Prostate gland (tissue), 2 donors: Measurements from ENCODE around the gene USP32. TPM values are rescaled to one million over a fixed set of nuclear protein-coding genes. Genes with fewer than 3 reads are reported as not detected.
"Not testable (repeated sequence)": the region's sequence is repeated elsewhere in the genome, so short reads cannot be mapped to it uniquely, and the experiment has no call there.

Experiments
- DNase-seq: peaks from one replicate; pipeline ENCODE4 v3.0.0-alpha.2; 2019; ENCODE audit warnings: low spot score
- H3K27ac ChIP-seq, 2 donors: fragments of 200-600 bp; sonication (generic); 2 replicates each; pipeline ENCODE4 v1.5.1; 2017 to 2019
- H3K27me3 ChIP-seq: fragments of 200-600 bp; sonication (generic); replicated peaks from 2 replicates; pipeline ENCODE4 v1.5.1; 2019; ENCODE audit not compliant: insufficient read depth
- H3K36me3 ChIP-seq, 2 donors: fragments of 200-600 bp; sonication (generic); 1 replicate in 1 of 2; 2 replicates in 1 of 2; pipeline versions ENCODE4 v1.5.1 to v1.8.1; 2017 to 2019
- H3K4me1 ChIP-seq: fragments of 200-600 bp; sonication (generic); replicated peaks from 2 replicates; pipeline ENCODE4 v1.5.1; 2019
- H3K4me3 ChIP-seq, 2 donors: fragments of 200-600 bp; sonication (generic); 2 replicates each; pipeline ENCODE4 v1.5.1; 2017 to 2019
- H3K9me3 ChIP-seq: fragments of 200-600 bp; sonication (generic); 2 replicates; pipeline ENCODE4 v1.5.1; 2017
- CTCF ChIP-seq, 4 experiments: fragments of 200-600 bp in 2 of 4; fragments of 450-650 bp in 2 of 4; sonication (generic) in 2 of 4; IDR thresholded peaks; 1 replicate in 3 of 4; 2 replicates in 1 of 4; pipeline ENCODE4 v1.5.1; 2016 to 2019; ENCODE audit warnings: antibody characterized with exemption in 4 of 4, mild to moderate bottlenecking in 2 of 4, moderate library complexity in 2 of 4
- POLR2A ChIP-seq: fragments of 450-650 bp; IDR thresholded peaks from one replicate; pipeline ENCODE4 v1.6.1; 2016; ENCODE audit warnings: antibody characterized with exemption, mild to moderate bottlenecking
- POLR2AphosphoS5 ChIP-seq: sonication (generic); formaldehyde crosslinking; IDR thresholded peaks from one replicate; pipeline ENCODE4 v1.6.1; 2017; ENCODE audit warnings: antibody characterized with exemption
- WGBS: methylation state at CpG from one replicate; pipeline ENCODE4 v1.1.5; 2018; 5-methylcytosine and 5-hydroxymethylcytosine counted together
- intact Hi-C: fragments of 100-400 bp; cut with DNase I; formaldehyde crosslinking; loops from one replicate; pipeline ENCODE4 v1.14.2; 2022
- total RNA-seq, 2 donors: library from RNA; depleted of rRNA; stranded (reverse); fragments of >200 nt; gene quantifications; one replicate each; pipeline ENCODE4 v1.1.0, GENCODE V29; 2016

Gene USP32
- total RNA-seq, 2 donors from 2014 or later: 21.8 to 59.3 TPM

GRCh38 chr17:60240290-60240689, 151.6 kb downstream of the USP32 start:
- H3K4me1 ChIP-seq: no peaks in the 10 kb centered on the region
- TF ChIP-seq POLR2A (no peak), POLR2AphosphoS5 (no peak), CTCF (IDR thresholded peaks at IDR 0.05) (no peak)
- no peak overlapping the region for H3K27ac ChIP-seq
- H3K9me3 ChIP-seq: no peaks in the 10 kb centered on the region
- no peaks in the 10 kb centered on the region for H3K36me3 ChIP-seq
- no peak overlapping the region for H3K4me3 ChIP-seq
- H3K27me3 ChIP-seq: no peaks in the 10 kb centered on the region
- 98% methylated on average over 3 of the region's 3 CpGs for WGBS
- intact Hi-C loops: no loop called here
- no peak for DNase-seq

DNA sequence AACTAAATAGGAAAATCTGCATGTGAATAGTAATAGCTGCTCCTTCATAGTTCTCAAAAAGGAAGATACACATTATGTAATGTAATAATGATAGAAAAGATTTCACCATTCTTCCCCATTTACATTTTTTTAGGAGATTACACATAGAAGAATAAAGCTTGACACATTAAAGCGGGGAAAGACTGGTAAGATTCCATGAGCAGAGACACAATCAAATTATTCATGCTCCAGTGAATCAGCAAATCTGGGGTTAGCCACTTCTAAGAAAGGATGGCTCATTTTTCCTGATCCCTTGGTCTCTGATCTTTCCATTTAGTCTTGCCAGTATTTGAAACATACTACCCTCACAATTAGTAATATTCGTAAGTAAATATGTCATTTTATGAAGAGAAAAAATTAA, 160.2 kb downstream of the USP32 start:
- no peak for DNase-seq
- H3K36me3 ChIP-seq: no peaks in the 10 kb centered on the region
- no peaks in the 10 kb centered on the region for H3K9me3 ChIP-seq
- H3K27me3 ChIP-seq: no peaks in the 10 kb centered on the region
- no peak overlapping the region for H3K27ac ChIP-seq
- TF ChIP-seq CTCF (IDR thresholded peaks at IDR 0.05): no peak
- no peak for TF ChIP-seq POLR2A
- TF ChIP-seq POLR2AphosphoS5: no peak
- WGBS: 87% methylated on average over 2 of the region's 2 CpGs
- H3K4me1 ChIP-seq: no peaks in the 10 kb centered on the region
- H3K4me3 ChIP-seq: no peak overlapping the region
- intact Hi-C loops: loop anchor here (5.0 kb wide), 1 partner anchor 206 kb away; no protein-coding TSS in a partner anchor

DNA sequence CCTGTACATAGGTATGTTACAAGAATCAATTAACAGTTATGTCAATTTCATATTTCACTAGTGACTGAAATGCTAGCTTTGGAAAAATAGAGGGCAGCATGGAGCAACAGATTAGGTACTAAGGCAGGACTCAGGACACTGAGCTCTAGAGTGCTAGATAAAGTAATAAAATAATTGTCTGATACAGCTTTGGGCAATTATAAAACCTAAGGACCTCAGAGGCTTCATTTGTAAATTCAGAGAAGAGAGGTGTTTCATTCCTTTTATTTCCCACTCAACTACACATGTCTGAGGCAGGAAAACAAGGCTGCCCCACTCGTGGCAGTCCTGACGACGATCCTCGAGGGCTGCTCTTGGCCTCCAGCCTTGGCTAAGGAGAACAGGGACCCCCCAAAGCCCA, 160.7 kb downstream of the USP32 start:
- TF ChIP-seq CTCF (IDR thresholded peaks at IDR 0.05): peak in 2 of 4 experiments; percentile 38 to 39
- no peak for TF ChIP-seq POLR2AphosphoS5
- no peaks in the 10 kb centered on the region for H3K9me3 ChIP-seq
- intact Hi-C loops: loop anchor here (5.0 kb wide), 1 partner anchor 206 kb away; no protein-coding TSS in a partner anchor
- WGBS: 92% methylated on average over 4 of the region's 4 CpGs
- H3K27ac ChIP-seq: no peak overlapping the region
- DNase-seq: no peak
- no peak overlapping the region for H3K4me3 ChIP-seq
- H3K4me1 ChIP-seq: no peaks in the 10 kb centered on the region
- no peaks in the 10 kb centered on the region for H3K27me3 ChIP-seq
- H3K36me3 ChIP-seq: no peaks in the 10 kb centered on the region

DNA sequence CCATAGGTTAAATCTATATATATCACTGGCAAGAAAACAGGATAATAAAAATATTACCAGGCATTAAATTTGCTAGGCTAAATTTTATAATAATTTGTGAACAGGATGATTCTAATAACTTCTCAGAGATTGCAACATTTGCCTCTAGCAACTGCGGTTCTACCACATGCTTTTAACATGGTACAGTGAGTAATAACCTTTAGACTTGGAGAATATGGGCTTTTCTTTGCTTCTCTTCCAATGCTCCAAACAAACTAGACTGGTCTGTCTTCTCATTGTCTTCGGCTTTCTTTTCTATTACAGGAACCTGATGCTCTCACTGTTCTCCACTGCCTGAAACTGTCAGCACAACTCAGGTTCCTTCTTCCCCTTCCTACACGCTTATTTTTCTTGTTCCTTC, 161.6 kb downstream of the USP32 start:
- Histone ChIP-seq H3K4me1 (no peaks in the 10 kb centered on the region), H3K27me3 (no peaks in the 10 kb centered on the region), H3K9me3 (no peaks in the 10 kb centered on the region), H3K27ac (no peak overlapping the region), H3K36me3 (no peaks in the 10 kb centered on the region), H3K4me3 (no peak overlapping the region)
- 71% methylated on average over 3 of the region's 3 CpGs for WGBS
- DNase-seq: no peak
- TF ChIP-seq POLR2A (no peak), POLR2AphosphoS5 (no peak), CTCF (IDR thresholded peaks at IDR 0.05) (no peak)
- intact Hi-C loops: loop anchor here (5.0 kb wide), 1 partner anchor 207 kb away; no protein-coding TSS in a partner anchor

DNA sequence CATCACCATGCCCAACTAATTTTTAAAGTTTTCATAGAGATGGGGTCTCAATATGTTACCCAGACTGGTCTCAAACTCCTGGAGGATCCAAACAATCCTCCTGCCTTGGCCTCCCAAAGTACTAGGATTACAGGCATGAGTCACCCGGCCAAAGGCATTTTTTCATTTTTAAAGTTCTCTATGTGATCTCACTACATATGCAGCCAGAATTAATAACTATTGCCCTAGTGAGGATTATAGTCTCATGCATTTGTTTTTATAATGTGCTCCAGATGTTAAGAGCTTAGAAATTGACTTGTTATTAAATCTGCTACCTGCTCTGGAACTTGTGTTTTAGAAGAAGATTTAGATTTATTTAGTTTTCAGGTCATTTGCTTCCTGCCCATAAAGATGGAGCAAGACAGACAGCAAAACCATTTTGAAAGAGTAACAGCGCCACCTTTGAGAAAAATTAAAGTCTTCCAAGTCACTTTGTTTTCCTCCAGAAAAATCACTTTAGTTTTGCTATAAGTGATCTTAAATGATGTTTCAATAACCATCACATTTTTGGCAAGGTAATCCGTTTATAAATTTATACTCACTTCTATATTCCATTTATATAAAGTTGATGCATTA, 162.6 kb downstream of the USP32 start:
- H3K4me1 ChIP-seq: no peaks in the 10 kb centered on the region
- H3K36me3 ChIP-seq: peaks cover 0 to 6% of the 10 kb centered on the region in 2 donors
- no peaks in the 10 kb centered on the region for H3K27me3 ChIP-seq
- no peak for TF ChIP-seq CTCF (IDR thresholded peaks at IDR 0.05)
- no peak for TF ChIP-seq POLR2AphosphoS5
- no peak for TF ChIP-seq POLR2A
- DNase-seq: no peak
- H3K4me3 ChIP-seq: no peak overlapping the region
- 94% methylated on average over 3 of the region's 3 CpGs for WGBS
- intact Hi-C loops: no loop called here
- H3K27ac ChIP-seq: no peak overlapping the region
- no peaks in the 10 kb centered on the region for H3K9me3 ChIP-seq

DNA sequence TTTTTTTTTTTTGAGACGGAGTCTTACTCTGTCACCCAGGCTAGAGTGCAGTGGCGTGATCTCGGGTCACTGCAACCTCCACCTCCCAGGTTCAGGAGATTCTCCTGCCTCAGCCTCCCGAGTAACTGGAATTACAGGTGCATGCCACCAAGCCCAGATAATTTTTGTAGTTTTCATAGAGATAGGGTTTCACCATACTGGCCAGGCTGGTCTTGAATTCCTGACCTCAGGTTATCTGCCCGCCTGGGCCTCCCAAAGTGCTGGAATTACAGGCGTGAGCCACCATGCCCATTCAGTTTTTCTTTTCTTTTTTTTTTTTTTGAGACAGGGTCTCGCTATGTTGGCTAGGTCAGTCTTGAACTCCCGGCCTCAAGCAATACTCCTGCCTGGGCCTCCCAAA, 164.7 kb downstream of the USP32 start:
- H3K9me3 ChIP-seq, intact Hi-C loops, H3K36me3 ChIP-seq, H3K27me3 ChIP-seq, H3K4me3 ChIP-seq, H3K4me1 ChIP-seq, H3K27ac ChIP-seq, DNase-seq: not testable (repeated sequence)
- 93% methylated on average over 8 of the region's 8 CpGs for WGBS
